ENCODE data around the gene C19orf38.

DNA sequence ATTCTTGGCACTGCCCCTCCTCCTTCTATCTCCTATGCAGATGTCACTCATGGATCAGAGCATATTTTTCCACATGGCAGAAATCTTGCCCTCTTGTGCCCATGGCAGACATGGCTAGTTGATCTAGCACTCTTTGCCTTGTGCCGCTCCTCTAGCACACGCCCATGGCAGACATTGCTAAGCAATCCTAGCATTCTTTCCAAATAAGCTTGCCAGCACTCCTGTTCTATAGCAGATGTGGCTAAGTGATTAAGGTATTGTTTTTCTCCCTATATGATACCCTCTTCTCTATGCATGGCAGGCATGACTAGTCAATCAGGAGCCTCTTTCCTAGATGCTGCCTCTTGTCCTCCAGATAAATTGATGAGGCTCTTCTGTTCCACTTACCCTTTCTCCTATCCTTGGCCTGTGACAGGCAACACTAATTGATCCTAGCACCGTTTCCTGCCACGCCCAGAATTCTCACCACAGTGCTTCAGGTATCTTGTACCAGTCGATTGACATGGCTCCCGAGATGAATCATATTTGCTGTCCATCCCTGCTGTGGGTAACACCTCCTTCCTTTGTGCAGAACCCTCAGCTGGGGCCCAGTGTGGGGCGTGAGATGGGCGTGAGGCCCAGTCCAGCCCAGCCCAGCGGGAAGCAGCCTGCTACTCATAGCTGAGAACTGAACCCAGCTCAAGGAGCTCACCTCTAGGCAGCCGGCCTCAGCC is 39.1 kb upstream of the C19orf38 start:
- TF ChIP-seq, protein P1, sequence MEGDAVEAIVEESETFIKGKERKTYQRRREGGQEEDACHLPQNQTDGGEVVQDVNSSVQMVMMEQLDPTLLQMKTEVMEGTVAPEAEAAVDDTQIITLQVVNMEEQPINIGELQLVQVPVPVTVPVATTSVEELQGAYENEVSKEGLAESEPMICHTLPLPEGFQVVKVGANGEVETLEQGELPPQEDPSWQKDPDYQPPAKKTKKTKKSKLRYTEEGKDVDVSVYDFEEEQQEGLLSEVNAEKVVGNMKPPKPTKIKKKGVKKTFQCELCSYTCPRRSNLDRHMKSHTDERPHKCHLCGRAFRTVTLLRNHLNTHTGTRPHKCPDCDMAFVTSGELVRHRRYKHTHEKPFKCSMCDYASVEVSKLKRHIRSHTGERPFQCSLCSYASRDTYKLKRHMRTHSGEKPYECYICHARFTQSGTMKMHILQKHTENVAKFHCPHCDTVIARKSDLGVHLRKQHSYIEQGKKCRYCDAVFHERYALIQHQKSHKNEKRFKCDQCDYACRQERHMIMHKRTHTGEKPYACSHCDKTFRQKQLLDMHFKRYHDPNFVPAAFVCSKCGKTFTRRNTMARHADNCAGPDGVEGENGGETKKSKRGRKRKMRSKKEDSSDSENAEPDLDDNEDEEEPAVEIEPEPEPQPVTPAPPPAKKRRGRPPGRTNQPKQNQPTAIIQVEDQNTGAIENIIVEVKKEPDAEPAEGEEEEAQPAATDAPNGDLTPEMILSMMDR (IDR thresholded peaks at IDR 0.05) = no peak
- no peak for TF ChIP-seq ZFX (IDR thresholded peaks at IDR 0.05; ENCODE audit: borderline replicate concordance)
